NCI-H345 treated with DMSO at 0.1 percent for 48 hours (cell line): Measurements from ENCODE around the gene LTBP1.

ENCODE experiments used
- DNase-seq: peaks from one replicate; lab custom pipeline; 2025; ENCODE audit not compliant: unreplicated experiment; lab: John Stamatoyannopoulos, UW

The LTBP1 gene

DNA sequence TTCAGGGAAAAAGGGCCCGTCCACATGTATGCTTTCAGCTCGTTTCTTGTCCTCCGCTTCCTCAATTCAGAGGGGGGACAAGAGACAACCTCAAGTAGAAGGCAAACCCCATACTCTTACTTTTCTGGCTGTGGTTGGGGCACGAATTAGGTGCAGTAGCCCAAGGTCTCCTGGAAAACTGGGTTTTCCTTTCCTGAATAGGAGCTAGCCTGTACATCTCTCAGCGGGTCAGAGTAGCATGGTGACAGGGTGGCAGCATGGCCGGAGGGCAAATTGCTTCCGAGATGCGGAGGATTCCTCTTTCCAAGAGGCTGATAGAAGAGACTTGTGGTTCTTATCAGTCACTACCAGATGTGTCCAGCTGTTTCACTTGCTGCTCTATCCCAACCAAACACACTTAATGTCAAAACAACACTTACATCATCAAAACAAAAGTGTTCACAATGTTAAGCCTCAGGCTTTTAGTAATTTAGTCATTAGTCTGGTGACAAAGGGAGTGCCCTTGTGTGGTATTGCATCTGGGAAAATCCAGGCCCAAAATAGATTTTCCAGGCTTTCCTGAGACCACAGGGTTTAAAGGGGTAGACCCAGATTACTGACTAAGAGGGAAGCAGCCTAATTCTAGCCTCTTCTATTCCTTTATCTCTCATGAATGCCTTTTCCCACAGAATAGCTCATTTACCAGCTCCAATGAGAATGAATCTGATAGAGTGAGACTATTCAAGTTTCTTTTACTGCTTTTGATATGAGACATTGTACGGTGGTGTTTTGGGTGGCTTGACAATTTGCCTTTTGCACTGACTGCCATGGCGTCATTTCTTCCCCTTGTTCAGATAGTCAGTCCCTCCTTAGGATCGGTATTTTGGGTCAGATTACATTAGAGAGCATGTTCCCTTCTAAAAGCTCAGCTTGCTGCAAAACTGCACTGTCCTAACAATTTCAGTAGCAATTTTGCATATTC is 162.0 kb downstream of the LTBP1 start:
- no peak for DNase-seq

DNA sequence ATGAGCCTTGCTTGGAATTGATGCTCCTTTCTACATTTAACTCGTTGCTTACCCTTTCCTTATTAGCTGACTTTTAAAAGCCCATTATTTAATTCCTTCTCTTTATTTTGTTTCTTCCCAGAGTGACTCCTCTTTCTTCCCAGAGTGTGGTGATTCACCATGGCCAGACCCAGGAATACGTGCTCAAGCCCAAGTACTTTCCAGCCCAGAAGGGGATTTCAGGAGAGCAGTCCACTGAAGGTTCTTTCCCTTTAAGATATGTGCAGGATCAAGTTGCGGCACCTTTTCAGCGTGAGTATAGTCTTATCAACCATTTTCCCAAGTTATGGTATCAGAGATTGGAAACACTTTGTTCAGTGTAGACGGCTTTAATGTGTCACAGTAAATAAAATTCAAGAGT is 163.7 kb downstream of the LTBP1 start:
- no peak for DNase-seq

DNA sequence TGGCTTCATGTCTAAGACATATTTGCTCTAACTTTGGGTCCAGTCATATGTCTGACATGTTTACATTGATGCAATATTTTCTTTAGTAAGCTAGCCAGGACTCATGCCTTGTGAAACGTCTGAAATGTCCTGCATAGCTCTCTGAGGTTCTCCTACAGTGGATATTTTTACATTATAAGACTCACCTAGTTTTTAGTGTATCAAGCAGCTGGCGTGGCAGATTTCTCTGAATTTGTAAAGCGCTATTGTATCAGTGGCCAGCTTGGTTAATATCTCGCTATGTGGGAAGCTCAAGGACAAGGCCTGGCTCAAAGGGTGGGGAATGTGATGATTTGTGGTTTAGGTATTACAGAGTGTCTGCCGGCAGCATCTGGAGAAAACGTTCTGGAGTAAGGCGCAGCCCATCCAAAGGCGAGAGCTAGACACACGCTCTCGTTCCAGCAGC is 164.3 kb downstream of the LTBP1 start:
- DNase-seq = no peak

DNA sequence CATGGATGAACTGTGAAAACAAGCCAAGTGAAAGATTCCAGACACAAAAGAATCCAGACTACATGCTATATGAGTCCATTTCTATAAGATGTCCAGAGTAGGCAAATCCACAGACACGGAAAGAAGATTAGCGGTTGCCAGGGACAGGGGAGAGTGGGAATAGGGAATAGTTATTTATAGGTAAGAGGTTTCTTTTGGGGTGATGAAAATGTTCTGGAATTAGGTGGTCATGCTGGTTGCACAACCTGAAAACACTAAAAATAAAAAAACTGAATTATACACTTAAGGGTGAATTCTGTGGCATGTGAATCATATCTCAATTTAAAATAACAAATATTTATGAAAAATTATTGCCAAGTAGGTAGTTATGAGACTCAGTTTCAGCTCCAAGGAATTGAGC is 168.4 kb downstream of the LTBP1 start:
- DNase-seq = no peak

DNA sequence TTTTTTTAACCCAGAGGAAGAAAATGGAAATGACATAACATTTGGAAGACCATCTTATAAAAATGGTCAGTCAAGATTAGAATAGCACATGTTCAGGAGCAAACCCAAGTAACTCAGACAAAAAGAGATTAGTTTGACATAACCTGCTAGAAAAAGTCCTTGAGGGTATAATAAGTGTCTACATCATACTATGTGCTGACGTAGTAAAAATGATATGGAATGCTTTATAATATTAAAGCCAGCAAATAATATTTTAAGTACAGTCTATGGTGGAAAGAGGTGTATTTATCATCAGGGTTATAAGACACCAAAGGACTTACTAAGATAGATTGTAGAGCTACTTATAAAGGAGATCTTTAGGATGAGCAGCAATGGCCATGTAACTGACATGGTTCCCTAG is 169.0 kb downstream of the LTBP1 start:
- DNase-seq = no peak

DNA sequence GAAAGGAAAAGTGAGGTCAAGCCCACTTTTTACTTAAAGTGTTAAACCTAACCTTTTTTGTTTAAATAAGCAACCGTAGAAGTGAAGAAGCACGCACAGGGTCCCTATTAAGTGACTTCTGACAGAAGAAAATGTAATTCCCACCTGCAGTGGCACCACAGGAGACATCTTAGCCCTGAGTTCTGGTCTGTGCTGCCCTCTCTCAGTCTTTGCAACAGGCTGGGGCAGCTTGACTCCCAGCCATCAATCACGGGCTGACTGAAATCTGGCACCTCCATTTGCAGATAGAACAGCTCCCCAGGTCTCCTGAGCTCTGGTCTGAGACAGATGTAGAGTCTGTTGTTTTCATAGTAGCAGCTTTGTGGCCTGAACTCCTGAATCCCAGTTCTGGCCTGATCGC is 170.0 kb downstream of the LTBP1 start:
- no peak for DNase-seq

DNA sequence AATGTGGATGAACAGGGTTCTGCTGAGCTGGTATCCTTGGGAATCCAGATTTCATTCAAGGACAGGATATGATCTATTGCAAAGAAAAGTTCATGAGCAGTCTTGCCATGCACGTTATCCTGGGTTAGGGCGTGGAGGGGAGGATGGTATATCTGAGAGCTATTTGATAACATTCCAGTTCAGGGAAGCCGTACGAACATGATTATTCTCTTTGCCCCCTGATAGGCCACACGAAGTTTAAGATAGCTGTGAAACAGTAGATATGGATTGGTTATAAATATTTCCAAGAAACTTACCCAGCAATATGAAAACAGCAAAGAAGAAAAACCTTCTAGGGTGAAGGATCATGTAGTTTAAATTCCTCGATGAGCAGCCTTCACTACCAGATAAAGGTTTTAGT is 171.9 kb downstream of the LTBP1 start:
- no peak for DNase-seq

DNA sequence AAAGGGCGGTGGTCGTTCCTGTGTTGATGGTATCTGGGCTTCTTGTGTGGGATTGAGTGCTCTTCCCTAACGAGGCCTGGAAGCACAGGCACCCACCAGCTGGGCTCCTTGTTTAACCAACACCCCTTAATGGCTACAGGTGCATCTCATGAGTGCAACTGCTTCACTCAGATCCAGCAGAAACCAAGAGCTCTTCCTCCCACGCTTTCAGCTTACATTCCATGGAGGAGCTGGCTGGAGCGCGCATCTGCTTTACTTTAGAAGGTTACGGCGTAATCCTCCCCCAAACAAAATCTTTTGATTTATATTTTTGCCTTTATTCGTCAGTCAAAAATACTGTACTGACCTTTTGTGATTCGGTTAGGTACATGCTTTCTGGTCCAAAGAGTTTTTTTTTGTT is 174.7 kb downstream of the LTBP1 start:
- DNase-seq = no peak

DNA sequence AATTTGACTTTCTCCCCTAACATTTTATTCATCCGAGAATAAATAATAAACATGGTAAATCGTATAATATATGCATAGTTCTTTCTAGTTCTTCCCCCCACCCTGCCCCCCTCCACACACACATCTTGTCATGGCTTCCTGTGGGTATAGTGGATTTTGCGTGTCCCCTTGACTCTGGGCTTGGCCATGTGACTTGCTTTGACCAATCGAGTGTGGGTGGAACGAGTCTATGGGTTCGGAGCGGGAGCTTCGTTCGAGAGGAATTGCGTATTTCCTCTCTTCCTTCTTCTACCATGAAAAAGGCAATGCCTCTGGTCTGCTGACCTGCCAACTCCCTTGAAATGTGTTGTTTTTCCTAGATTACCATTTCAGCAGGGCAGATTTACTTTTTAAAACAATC is 175.2 kb downstream of the LTBP1 start:
- DNase-seq = no peak

DNA sequence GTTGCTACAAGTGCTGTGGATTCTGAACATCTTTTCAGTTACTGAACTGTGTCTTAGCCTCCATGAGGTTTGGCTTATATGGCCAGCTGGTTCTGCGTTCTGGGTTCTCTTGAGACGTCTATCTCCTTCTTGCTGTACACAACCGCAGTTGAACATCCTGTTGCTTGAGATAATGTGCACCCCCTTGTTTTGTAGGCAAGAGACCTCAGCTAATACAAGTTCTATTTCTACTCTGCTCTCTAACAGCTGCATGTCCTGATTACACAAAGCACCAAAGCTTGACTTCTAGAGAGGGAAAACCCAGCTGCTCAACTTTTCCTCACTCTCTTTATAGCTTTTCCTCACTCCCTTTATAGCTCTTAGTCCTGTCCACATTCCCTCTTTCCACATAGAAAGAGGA is 176.0 kb downstream of the LTBP1 start:
- DNase-seq = no peak

DNA sequence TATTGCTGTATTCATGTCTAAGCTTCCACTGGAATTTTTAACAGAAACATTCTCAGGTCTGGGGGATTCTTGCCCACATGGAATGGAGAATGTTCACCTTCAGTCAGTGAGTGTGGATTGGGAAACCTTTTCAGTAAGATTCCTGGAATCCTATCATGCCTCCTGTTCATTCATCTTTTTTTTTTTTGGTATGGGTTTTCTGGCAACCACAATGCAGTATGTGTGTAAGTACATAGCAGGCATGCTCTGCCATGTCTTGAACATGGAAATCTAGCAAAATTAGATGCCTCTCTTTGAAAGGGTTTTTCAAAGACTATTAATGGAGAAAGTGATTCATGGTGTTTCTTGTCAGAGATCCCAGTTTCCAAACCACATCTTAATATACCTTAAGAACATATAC is 176.5 kb downstream of the LTBP1 start:
- no peak for DNase-seq

DNA sequence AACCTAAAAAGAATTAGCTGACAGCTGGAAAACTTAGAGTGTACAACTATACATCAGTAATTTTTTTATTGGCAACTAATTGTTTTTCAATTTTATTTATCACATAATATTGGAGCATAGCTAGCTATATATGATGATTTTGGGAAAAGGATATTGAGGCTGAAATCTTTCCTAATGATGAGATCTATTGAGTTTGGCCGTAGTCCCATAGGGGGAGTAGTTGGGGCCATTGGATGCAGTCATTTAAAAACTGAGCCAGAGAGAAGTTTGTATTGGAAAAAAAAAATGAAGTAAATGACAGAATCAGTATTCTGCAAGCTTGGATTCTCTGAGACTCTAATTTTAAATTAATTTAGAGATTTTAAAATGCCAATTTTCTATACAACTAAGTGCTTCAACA is 179.8 kb downstream of the LTBP1 start:
- no peak for DNase-seq

DNA sequence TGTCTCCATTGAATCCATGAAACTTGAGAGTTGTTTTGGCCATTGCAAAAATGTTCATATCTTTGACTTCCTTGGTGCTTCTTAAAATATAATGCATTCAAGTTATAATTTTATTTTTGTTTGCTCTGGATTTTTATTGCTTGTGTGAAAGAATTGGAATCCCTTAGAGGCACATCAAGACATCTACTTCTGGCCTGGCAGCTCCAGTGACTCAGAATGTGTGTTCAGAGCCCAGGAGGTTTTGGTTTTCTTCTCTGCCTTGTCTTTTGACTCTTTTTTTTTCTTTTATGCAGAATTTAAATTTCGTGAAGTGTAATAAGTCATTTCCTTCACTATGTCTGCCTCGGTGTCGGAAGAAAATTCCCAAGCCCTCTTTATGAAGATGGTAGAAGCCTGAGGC is 180.2 kb downstream of the LTBP1 start:
- DNase-seq = no peak

DNA sequence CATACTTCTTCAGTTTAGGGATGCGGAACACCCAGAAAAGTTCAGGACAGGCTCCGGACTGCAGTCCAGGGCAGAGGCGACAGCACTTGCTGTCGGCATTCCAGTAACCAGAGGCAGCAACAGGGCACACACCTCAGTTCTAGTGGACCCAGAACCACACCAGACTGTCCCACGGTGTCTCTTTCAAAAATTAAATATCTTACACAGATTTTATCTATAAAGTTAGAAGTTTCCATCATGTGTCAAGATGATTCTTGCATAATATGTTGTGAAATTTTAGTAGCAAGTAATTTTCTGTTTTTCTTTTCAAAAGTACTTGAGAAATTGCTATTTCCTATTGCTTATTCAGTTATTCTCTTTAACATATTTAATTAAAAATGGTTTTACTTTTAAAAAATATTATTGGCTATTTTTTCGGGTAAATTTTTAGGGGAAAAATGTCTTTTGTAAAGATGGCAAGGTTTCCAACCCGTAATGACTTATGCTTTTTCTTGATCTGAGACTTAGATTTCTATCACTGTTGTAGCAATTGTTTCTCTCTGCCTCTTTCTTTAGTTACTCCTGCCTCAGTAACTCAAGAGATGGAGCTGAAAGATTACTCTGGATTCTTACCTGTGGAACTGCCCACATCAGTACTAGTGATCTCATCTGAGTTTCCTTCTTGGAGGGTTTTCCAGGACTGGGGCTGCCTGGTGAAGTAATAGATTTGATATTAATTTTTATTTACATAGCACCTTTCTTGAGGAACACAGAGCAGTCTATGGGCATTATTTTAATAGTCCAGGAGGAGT is 182.7 kb downstream of the LTBP1 start:
- DNase-seq = no peak

DNA sequence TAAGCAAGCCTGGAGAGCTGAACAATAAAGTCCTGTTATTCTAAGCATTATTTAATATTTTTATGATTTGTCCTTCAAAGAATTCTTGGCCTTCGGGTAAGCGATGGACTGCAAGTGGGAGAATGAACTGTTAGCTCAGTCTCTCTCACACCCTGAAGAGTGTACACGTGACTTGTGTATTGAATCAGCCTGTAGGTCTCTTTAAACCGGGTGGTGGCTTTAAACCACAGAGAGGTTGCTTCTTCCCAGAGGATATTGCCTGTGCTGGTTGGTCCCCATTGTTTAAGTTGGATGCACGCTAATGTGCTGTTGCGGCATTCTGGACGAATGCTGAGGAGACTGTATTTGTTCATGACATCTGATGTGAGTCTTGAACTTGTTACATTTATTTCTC is 183.3 kb downstream of the LTBP1 start:
- DNase-seq = no peak

DNA sequence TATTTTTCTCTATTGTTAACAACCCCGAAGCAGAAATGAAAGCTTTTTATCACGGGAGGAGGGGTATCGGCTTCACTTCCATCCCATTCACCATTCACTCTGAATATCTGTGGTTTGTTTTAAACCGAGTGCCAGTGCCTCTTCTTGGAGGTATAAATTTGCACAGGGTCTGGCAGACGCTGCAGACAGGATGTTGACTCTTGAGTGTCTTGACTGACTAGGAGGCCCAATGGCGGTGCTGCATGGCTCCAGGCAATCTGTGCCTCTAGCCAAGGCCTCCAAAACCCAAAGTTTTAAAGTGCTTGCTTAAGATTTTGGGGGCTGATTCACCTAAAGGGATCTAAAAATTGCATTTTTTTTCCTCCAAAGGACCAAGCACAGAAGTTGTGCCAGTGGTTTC is 183.8 kb downstream of the LTBP1 start:
- no peak for DNase-seq

DNA sequence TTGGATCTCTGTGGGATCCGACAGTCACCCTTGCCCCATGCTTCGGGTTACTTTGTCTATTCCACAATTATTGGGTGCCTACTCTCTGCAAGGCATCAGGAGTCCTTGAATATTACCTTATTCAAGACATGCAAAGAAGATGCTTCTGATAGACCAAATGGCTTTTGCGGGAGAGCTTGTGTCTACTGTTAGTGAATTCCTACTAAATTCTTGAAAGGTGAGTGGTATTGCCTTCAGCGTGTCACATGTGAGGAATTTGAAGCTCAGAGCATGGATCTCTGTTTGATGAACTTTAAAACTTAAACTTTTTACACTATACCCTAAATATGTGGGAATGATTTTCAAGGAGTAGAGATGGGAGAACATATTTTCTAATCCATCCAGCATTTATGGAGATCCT is 184.4 kb downstream of the LTBP1 start:
- DNase-seq = no peak

DNA sequence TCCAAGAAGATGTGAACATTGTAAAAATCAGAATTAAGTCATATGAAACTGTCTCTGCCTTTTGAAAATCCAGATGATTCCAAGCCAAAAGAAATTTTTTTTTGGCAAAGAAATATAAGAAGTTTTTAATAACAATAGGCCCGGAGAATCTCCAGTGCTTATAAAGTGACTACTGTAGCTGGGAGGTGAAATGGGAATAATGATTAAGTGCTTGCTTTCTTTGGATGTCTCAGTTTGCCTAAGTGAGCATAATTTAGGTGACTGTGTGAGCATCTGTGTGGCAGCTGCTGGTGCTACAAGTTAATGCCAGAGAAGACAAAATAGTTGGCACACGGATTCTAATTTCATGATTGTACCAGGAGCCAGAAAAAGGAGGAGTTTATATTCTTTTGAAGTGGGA is 185.0 kb downstream of the LTBP1 start:
- no peak for DNase-seq

DNA sequence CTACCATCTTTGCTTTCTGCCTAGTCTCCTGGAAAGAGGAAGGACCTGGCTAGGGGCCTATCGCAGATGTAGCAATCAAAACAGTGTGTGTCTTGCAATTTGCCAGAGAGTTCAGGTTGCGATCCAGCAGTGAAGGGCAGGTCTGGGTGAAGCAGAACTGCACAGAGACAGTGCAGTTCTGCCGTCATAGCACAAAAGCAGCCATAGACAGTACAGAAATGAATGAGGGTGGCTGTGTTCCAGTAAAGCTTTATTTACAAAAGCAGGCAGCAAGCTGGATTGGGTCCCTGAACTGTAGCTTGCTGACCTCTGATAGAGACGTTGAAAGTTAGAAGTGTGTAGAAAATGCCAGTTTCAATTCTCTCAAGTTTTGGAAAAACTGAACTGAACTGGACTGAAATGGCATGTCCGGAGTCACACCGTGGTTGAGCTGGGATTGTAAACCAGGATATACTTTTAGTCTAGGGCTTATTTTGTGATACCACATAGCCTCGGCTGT is 186.8 kb downstream of the LTBP1 start:
- DNase-seq = no peak

DNA sequence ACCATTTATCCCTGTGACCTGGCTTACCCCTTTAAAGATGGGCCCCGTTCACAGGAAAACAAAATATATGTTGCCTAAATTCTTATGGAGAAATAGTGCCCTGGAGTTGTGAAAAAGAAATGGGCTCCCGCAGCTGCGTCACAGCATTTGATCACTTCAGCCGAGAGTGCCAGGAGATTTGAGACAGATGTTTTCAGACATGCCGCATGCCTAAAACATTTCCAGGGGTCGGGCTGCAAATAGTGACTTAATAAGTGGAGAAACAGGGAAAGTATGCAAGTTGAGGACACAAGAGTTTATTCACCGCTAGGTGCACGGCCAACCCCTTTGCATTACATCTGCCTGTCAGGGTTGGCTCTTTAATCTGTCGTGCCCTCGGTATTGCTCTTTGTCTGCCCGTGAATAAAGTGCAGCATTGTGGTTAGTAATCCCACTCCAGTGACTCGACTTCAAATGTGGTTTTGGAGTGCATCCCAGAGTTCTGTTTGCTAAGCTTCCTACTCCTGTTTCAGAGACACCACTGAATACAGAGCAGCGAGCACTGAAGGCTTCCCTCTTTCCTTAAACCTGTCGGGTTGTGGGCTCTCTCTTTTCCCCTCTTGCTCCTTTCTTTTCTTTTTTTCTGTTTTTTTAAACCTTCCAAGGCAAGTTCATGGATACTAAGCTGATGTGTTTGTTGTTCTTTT is 187.5 kb downstream of the LTBP1 start:
- DNase-seq = no peak

DNA sequence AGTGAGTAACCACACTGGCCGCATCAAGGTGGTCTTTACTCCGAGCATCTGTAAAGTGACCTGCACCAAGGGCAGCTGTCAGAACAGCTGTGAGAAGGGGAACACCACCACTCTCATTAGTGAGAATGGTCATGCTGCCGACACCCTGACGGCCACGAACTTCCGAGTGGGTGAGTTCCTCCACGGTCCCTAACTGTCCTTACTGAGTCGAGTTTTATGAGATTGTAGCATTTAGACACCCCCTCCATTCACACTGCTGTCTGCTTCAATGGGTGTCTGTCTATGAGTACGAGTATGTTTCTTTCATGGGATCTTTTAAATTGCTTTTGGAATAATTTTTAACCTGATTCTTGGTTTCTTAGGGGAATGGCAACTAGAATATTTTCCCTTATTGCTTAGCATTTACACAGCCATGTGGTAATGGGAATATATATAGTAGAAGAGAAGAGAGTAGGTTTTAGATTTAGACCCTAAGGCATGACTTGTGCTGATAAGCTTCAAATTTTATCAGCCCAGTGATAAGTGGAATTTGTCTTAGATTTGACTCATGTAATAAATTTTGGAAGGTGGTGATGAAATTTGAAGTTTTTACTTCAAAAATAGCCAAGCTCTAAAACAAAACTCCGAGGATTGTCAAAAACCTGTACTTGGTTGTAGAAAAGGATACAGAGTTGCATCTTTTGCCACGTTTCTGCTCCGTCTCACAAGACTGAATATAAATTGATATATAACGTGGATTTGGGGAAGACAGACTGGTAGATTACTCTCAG is 188.2 kb downstream of the LTBP1 start:
- DNase-seq = no peak
